ENCODE results near the gene LRRC52. TPM values are rescaled to one million over a fixed set of nuclear protein-coding genes. Genes with fewer than 3 reads are reported as not detected.
A peak's percentile ranks its signal among the peaks of the same experiment; 100 is the strongest.

The LRRC52 gene
- total RNA-seq, 4 donors from 2014 or later, result 0.27 TPM; not detected in 3

DNA sequence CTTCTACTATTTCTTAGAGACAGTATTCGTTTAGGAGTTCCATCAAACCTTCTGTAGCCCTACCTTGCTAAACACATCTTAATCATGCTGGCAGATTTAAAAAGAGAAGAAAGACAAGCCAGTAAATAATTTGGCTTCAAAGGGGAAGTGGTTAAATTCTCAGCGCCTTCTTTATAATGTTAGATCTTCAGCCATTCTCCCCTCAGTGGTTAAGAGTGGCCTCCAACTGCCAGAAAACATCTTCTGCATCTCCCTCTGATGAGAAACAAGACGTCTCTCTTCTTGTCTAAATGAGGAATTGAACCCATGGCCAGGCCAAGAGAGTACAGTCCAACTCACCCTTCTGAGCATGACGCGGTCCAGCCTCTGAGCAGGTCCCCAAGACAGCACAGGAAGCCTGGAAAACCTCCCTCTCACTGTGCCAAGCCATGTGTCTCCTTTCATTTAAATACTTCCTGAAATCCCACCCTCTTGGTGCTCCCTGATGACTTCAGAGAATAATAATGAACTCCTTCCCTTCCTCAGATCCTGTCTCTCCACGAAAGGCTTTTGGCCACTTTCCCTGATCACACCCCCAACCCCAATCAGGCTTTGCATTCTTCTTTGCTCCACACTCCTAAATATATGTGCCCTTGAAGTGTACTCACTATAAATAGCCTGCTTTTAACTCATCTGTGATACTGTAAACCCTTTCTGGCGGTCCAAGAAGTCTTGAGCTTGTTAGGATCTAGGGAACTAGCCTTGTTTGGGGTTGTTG, 16.4 kb upstream of the LRRC52 start:
- no peak for TF ChIP-seq POLR2A (IDR thresholded peaks at IDR 0.05)
- TF ChIP-seq, protein P1, sequence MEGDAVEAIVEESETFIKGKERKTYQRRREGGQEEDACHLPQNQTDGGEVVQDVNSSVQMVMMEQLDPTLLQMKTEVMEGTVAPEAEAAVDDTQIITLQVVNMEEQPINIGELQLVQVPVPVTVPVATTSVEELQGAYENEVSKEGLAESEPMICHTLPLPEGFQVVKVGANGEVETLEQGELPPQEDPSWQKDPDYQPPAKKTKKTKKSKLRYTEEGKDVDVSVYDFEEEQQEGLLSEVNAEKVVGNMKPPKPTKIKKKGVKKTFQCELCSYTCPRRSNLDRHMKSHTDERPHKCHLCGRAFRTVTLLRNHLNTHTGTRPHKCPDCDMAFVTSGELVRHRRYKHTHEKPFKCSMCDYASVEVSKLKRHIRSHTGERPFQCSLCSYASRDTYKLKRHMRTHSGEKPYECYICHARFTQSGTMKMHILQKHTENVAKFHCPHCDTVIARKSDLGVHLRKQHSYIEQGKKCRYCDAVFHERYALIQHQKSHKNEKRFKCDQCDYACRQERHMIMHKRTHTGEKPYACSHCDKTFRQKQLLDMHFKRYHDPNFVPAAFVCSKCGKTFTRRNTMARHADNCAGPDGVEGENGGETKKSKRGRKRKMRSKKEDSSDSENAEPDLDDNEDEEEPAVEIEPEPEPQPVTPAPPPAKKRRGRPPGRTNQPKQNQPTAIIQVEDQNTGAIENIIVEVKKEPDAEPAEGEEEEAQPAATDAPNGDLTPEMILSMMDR (IDR thresholded peaks at IDR 0.05), result no peak
- DNase-seq, result no peak
- Histone ChIP-seq H3K4me1 (peaks cover 22 to 34% of the 10 kb centered on the region in 2 donors), H3K9me3 (no peaks in the 10 kb centered on the region), H3K4me3 (replicated peaks in 1 of 3) (no peak overlapping the region), H3K27me3 (no peaks in the 10 kb centered on the region), H3K36me3 (no peaks in the 10 kb centered on the region), H3K27ac (no peak overlapping the region)
- 61 to 78% methylated on average over 6 to 7 of the region's 7 CpGs for WGBS, 2 donors
- intact Hi-C loops (cut with DNase I), result no loop called here

DNA sequence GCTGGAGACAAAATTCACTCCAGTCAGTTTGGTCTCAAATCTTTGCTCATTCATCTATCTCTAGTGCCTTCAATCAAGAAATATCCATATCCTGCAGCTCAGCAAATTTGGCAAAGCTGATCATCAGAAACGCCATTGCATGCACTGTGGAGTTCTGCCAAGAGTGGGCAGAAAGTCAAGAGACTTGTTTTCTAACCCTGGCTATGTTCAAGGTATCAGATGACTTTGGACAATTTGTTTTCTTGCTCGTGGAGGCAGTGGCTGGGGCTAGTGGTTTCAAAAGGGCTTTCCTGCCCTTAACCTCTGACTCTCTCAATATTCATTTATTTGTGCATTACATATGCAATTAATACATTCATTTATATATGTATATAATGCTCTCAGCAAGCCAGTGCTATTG, 12.8 kb upstream of the LRRC52 start:
- H3K27me3 ChIP-seq, result no peaks in the 10 kb centered on the region
- WGBS, 2 donors, result 0 to 3% methylated on average over 2 of the region's 2 CpGs
- H3K36me3 ChIP-seq, result no peaks in the 10 kb centered on the region
- H3K4me3 ChIP-seq (replicated peaks in 1 of 3), result no peak overlapping the region
- H3K9me3 ChIP-seq, result no peaks in the 10 kb centered on the region
- no peak for TF ChIP-seq POLR2A (IDR thresholded peaks at IDR 0.05)
- TF ChIP-seq, protein P1 (IDR thresholded peaks at IDR 0.05), result no peak
- peaks cover 23 to 43% of the 10 kb centered on the region in 2 donors for H3K4me1 ChIP-seq
- peak overlapping the region; percentile 38 to 69 (median 46) for H3K27ac ChIP-seq
- intact Hi-C loops (cut with DNase I), result no loop called here
- peak; percentile 64 to 74 for DNase-seq

DNA sequence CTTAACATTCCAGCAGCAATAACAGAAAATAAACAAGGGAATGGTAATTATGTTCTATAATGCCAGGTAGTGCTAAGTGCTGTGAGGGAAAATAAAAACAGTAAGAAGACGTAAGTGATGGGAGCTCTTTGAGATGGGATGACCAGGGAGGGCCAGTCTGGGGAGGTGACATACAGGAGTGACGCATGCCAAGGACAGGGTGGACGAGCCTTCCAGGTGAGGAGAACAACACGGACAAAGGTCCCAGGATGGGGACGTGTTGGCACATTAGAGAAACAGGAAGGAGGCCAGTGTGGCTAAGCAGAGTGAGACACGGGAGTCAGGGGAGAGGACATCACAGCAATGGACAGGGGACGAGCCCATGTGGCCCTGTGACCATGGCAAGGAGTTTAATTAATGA, 11.7 kb upstream of the LRRC52 start:
- no peaks in the 10 kb centered on the region for H3K27me3 ChIP-seq
- TF ChIP-seq, protein P1 (IDR thresholded peaks at IDR 0.05), result no peak
- TF ChIP-seq POLR2A (IDR thresholded peaks at IDR 0.05), result no peak
- DNase-seq, result no peak

DNA sequence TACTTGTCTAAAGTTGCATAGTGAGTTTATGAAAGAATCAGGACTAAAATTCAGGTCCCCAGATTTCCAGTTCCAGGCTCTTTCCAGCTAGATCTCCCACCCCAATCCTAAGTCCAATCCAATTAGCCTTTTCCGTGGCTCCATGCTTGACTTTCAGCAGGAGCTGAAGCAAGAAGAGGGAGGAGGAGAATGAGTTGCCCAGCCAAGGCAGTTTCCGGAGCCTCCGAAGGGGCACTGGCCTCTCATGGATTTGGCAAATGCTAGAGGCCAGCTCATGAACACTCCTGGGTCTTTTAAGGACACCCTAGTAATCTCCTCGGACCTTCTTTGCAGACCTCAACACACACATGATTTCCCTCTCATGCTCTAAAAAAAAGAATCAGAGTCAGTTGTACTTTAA, 10.5 kb upstream of the LRRC52 start:
- WGBS, 2 donors, result 73 to 74% methylated on average over 4 of the region's 4 CpGs
- no peaks in the 10 kb centered on the region for H3K27me3 ChIP-seq
- TF ChIP-seq, protein P1 (IDR thresholded peaks at IDR 0.05), result no peak
- TF ChIP-seq POLR2A (IDR thresholded peaks at IDR 0.05), result no peak
- no peak for DNase-seq
- intact Hi-C loops (cut with DNase I), result no loop called here
- no peaks in the 10 kb centered on the region for H3K36me3 ChIP-seq
- no peaks in the 10 kb centered on the region for H3K9me3 ChIP-seq
- no peak overlapping the region for H3K4me3 ChIP-seq (replicated peaks in 1 of 3)
- H3K4me1 ChIP-seq, result peaks cover 23 to 33% of the 10 kb centered on the region in 2 donors
- no peak overlapping the region for H3K27ac ChIP-seq

More for the DNA sequence above, 11.7 kb upstream of the LRRC52 start:
- Histone ChIP-seq H3K4me1 (peaks cover 23 to 36% of the 10 kb centered on the region in 2 donors), H3K4me3 (replicated peaks in 1 of 3) (no peak overlapping the region), H3K36me3 (no peaks in the 10 kb centered on the region), H3K27ac (peak overlapping the region in 2 of 3 donors; percentile 13 to 43), H3K9me3 (no peaks in the 10 kb centered on the region)
- intact Hi-C loops (cut with DNase I), result no loop called here
- WGBS, 2 donors, result 83 to 84% methylated on average over 7 of the region's 7 CpGs

DNA sequence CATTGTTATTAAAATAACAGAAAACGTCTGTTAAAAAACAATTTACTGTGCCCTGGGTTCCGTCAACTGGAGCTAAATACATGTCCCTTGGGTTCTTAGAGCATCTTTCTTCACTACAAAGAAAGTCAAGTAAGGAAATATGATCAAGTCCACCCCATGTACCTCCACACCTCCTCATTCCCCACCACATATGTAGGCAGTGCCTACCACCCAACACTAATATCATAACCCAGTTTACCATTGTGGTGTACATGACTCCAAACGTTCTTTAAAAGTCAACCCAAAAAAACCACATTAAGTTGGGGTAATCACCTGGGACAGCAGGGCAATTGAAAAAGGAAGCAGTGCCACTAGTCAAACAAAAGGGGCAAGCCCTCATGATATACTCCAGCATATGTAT, 7.8 kb upstream of the LRRC52 start:
- no peak overlapping the region for H3K4me3 ChIP-seq (replicated peaks in 1 of 3)
- H3K9me3 ChIP-seq, result no peaks in the 10 kb centered on the region
- no peak for DNase-seq
- intact Hi-C loops (cut with DNase I), result no loop called here
- H3K4me1 ChIP-seq, result peaks cover 14 to 36% of the 10 kb centered on the region in 2 donors
- H3K27me3 ChIP-seq, result no peaks in the 10 kb centered on the region
- no peak for TF ChIP-seq POLR2A (IDR thresholded peaks at IDR 0.05)
- TF ChIP-seq, protein P1 (IDR thresholded peaks at IDR 0.05), result no peak
- WGBS, 2 donors, result 78 to 83% methylated on average over 3 of the region's 3 CpGs
- no peak overlapping the region for H3K27ac ChIP-seq
- no peaks in the 10 kb centered on the region for H3K36me3 ChIP-seq
